Measurements from ENCODE around the gene SLC34A1.

The SLC34A1 gene

DNA sequence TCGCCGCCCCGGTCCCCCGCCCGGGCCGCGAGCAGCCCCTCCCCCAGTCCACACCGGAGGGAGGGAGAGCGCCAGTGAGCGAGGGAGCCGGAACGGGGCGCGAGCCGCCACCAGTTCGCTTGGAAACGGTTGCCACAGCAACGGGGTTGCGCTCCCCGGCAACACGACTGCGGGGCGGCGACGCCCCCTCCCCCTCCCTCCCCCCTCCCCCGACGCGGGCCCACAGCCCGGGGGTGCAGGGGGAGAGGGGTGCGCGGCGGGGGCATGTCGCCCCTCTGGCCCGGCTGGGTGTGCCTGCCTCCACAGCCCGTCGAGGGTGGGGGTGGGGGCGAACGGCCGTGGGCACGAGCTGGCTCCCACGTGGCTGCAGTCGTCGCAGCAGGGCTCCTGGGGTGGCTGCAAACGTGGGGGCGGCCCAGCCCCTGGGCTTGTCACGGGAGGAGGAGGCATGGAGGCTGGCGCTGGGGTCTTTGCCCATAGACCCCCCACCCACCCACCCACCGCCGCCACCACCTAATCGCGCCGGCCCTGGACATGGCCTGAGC, 62.9 kb downstream of the SLC34A1 start:
- DNase-seq: peak; percentile 79

DNA sequence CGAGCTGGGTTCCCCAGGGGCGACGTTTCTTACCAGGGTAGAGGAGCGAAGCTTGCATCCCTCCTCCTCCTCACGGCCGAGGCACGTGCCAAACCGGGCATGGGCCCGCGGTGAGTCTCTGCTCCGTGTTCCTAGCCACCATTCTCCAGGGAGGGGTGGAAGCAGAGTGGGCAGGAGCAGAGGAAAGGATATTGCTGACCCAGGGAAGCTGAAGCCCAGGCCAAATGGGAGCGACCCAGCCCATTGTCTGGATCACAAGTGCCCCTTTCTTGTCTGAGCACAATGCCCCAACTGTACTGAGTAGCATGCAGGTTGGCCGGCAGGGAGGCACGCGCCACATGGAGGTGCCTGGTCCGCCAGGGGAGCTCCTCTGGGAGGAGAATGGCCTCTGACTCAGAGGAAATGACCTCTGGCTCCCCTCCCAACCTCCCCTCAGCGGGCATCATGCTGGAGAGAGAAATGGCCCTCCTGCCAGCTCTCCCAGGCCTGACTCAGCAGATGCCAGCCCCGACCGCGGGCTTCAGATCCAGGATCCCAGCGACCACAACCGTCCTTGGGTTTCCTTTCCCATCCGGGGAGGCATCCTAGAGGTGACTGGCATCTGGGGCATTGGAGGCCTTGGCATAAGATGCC, 63.5 kb downstream of the SLC34A1 start:
- DNase-seq: peak; percentile 28

Data from CD4-positive, alpha-beta T cell treated with Interleukin-6 for 4 hours (primary cell).